HEK293T (cell line): ENCODE data around the gene RHOJ.
"Not testable (repeated sequence)": the region's sequence is repeated elsewhere in the genome, so short reads cannot be mapped to it uniquely, and the experiment has no call there.

ENCODE experiments used
- CTCF ChIA-PET: fragments of 350-600 bp; formaldehyde crosslinking; extraction: SDS; loops from one replicate; lab custom pipeline; 2021; ENCODE audit warnings: antibody characterized with exemption, inconsistent platforms; lab: Yijun Ruan, JAX
- POLR2A ChIA-PET: fragments of 350-600 bp; formaldehyde crosslinking; extraction: SDS; loops from one replicate; lab custom pipeline; 2020; ENCODE audit warnings: antibody characterized with exemption, inconsistent platforms; lab: Yijun Ruan, JAX
- DNase-seq: peaks from one replicate; pipeline ENCODE4 v3.0.0; 2012; ENCODE audit warnings: mixed read lengths; ENCODE audit errors: extremely low spot score
- ARNT ChIP-seq: fragments of 450-650 bp; IDR thresholded peaks from 2 replicates; pipeline ENCODE4 v1.6.1; 2017; ENCODE audit warnings: mild to moderate bottlenecking
- BHLHE40 ChIP-seq: fragments of 450-650 bp; IDR thresholded peaks from 2 replicates; pipeline ENCODE4 v1.6.1; 2016; ENCODE audit warnings: mild to moderate bottlenecking, moderate library complexity, borderline replicate concordance
- CTBP1 ChIP-seq: fragments of 450-650 bp; IDR thresholded peaks from 2 replicates; pipeline ENCODE4 v1.6.1; 2016; ENCODE audit warnings: borderline replicate concordance
- ELF4 ChIP-seq: fragments of 450-650 bp; IDR thresholded peaks from 2 replicates; pipeline ENCODE4 v1.6.1; 2017; ENCODE audit warnings: antibody characterized with exemption
- FOXA1 ChIP-seq: fragments of 450-650 bp; IDR thresholded peaks from 2 replicates; pipeline ENCODE4 v1.6.1; 2016; ENCODE audit warnings: mild to moderate bottlenecking
- FOXK2 ChIP-seq: fragments of 450-650 bp; IDR thresholded peaks from 2 replicates; pipeline ENCODE4 v1.6.1; 2016; ENCODE audit warnings: mild to moderate bottlenecking
- FOXM1 ChIP-seq: fragments of 450-650 bp; IDR thresholded peaks from 2 replicates; pipeline ENCODE4 v1.6.1; 2017; ENCODE audit warnings: mild to moderate bottlenecking, borderline replicate concordance
- HDGF ChIP-seq: fragments of 450-650 bp; IDR thresholded peaks from 2 replicates; pipeline ENCODE4 v1.6.1; 2017; ENCODE audit warnings: antibody characterized with exemption, borderline replicate concordance
- L3MBTL2 ChIP-seq: fragments of 450-650 bp; conservative IDR thresholded peaks from 2 replicates; pipeline ENCODE4 v1.6.1; 2016; ENCODE audit warnings: mild to moderate bottlenecking
- LEF1 ChIP-seq: fragments of 450-650 bp; IDR thresholded peaks from 2 replicates; pipeline ENCODE4 v1.6.1; 2017; ENCODE audit warnings: mild to moderate bottlenecking, borderline replicate concordance
- NFRKB ChIP-seq: fragments of 450-650 bp; IDR thresholded peaks from 2 replicates; pipeline ENCODE4 v1.6.1; 2016; ENCODE audit warnings: mild to moderate bottlenecking, moderate library complexity
- SP1 ChIP-seq: fragments of 450-650 bp; IDR thresholded peaks from 2 replicates; pipeline ENCODE4 v1.6.1; 2017
- SUZ12 ChIP-seq: fragments of 450-650 bp; IDR thresholded peaks from 2 replicates; pipeline ENCODE4 v1.6.1; 2016; ENCODE audit warnings: mild to moderate bottlenecking
- TARDBP ChIP-seq: fragments of 450-650 bp; IDR thresholded peaks from 2 replicates; pipeline ENCODE4 v1.6.1; 2016
- ZNF384 ChIP-seq: fragments of 450-650 bp; IDR thresholded peaks from 2 replicates; pipeline ENCODE4 v1.6.1; 2016
- TF ChIP-seq, protein P1 (sequence below): fragments of 450-650 bp; IDR thresholded peaks from 2 replicates; pipeline ENCODE4 v1.6.1; 2016

The RHOJ gene

DNA sequence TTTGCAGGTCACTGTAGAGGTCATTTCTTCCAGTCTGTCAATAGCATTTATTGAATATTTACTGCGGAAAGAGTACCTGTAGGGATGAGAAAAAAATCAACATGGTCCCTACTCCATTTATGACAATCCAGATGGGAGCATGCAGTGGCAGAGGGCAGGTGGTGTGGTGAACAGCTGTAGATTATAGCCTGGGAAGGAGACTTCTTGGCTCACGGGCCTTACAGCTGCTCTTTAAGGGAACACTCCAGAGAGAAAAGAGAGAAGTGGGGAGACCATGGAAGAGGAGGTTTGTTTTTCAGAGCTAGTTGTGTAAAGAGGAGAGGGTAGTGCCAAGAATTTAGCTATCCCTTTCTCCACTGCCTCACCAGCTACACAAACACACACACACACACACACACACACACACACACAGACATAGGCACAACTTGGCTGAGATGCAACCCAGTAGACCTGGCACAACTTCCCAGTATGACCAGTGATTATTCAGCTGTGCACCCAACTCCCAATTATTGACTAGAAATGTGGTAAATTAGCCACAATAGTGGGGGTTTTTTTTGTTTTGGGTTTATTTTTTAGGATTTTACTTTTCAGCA lies 73.4 kb downstream of the RHOJ start:
- POLR2A ChIA-PET: no interaction called here
- DNase-seq: no peak
- CTCF ChIA-PET: interaction anchor here (0.6 to 1.2 kb wide), 6 partner anchors 31 to 1164 kb away, joined by 3 to 7 read pairs (median 4); no protein-coding TSS in a partner anchor
- TF ChIP-seq, protein P1, sequence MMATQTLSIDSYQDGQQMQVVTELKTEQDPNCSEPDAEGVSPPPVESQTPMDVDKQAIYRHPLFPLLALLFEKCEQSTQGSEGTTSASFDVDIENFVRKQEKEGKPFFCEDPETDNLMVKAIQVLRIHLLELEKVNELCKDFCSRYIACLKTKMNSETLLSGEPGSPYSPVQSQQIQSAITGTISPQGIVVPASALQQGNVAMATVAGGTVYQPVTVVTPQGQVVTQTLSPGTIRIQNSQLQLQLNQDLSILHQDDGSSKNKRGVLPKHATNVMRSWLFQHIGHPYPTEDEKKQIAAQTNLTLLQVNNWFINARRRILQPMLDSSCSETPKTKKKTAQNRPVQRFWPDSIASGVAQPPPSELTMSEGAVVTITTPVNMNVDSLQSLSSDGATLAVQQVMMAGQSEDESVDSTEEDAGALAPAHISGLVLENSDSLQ: no peak
- TF ChIP-seq LEF1 (no peak), L3MBTL2 (no peak), TARDBP (no peak), SUZ12 (no peak)

DNA sequence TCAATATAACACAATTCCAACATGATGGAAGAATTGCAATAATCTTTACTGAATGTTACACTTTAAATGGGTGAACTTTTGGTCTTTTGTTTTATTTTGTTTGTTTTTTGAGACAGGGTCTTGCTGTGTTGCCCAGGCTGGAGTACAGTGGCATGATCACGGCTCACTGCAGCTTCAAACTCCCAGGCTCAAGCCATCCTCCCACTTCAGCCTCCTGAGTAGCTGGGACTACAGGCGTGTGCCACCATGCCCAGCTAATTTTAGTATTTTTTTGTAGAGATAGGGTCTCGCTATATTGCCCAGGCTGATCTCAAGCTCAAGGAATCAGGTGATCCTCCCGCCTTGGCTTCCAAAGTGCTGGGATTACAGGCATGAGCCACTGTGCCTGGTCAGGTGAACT lies 75.7 kb downstream of the RHOJ start:
- DNase-seq, CTCF ChIA-PET, POLR2A ChIA-PET: not testable (repeated sequence)

DNA sequence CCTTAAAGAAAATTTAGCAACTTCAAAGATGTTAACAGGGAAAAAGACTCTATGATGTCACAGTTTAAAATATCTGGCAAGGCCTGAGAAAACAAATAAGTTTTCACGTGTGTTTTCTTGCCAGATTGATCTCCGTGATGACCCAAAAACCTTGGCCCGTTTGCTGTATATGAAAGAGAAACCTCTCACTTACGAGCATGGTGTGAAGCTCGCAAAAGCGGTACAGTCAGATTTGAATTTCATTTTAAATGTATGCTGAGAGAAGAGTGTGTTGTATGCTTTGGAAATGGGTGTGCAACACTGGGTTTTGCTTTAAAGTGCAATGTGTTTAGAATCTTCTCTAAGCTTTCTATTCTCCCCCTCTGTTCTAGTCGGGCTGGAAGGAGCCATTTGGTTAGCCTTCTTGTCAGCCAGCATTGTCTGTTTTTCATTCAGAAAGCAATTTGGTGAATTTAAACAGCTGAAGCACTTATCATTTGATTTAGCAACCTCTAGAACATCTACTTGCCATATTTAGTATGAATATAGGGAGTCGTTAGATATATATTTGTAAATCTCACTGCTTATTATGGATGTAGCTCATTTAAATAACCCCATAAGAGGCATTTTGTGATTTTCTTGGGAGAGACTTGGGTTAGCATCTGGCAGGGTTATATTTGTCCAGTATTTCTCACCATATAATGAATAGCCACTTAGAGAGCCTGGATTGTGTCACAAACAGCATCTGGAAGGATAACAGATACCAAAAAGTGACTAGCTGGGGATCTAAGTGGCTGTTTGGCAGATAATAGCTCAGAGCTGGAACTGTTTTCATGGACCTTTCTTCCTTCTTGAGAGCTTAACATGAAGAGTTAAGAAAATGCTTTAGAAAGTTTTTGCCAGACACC lies 79.0 kb downstream of the RHOJ start:
- TF ChIP-seq ELF4: no peak
- ChIA-PET CTCF (interaction anchor here (1.1 kb wide), 1 partner anchor 109 kb away, joined by 3 read pairs; no protein-coding TSS in a partner anchor), POLR2A (no interaction called here)
- DNase-seq: no peak

DNA sequence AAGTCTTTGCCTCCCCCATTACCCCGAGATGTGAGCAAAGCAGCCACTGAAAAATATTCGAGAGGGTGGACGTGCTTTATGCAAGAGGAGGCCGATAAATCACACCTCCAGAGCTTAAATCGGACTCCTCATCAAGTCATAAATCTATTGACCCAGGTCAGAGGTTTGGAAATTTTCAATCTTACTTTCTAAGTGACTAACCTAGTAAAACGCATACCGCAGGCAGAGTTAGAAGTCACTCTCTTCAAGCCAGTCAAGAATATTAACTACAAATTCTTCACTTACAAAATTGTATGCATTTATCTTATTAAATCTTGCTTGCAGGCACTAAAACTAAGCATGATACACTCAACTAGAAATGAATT lies 79.6 kb downstream of the RHOJ start:
- POLR2A ChIA-PET: no interaction called here
- no peak for TF ChIP-seq L3MBTL2
- CTCF ChIA-PET: interaction anchor here (0.9 kb wide), 1 partner anchor 8 kb away, joined by 3 read pairs; no protein-coding TSS in a partner anchor

DNA sequence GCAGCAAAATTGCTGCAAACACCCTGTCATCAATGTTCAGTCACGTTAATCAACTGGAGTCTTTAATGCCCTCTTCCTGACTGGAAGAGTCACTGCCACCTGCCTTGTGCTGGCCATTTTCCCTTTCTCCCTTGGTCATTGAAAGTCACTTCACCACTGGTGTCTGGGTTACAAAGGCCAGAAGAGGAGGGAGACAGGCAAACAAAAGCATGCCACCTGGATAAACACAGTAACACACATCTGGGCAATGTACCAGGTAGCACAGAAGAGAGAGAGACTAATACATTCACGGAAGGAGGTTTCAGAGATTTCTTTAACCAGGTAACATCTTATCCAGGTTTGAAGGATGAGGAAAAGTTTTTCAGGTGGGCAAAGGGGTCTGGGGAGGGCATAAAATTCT lies 81.8 kb downstream of the RHOJ start:
- DNase-seq: no peak
- TF ChIP-seq CTBP1 (no peak), L3MBTL2 (no peak), BHLHE40 (no peak), SP1 (no peak), ARNT (no peak), TARDBP (no peak), ZNF384 (no peak), FOXK2 (no peak), HDGF (no peak), SUZ12 (no peak), ELF4 (no peak), NFRKB (no peak), FOXM1 (no peak), LEF1 (no peak)
- ChIA-PET POLR2A (no interaction called here), CTCF (no interaction called here)

More for the DNA sequence above, 79.6 kb downstream of the RHOJ start:
- DNase-seq: no peak

DNA sequence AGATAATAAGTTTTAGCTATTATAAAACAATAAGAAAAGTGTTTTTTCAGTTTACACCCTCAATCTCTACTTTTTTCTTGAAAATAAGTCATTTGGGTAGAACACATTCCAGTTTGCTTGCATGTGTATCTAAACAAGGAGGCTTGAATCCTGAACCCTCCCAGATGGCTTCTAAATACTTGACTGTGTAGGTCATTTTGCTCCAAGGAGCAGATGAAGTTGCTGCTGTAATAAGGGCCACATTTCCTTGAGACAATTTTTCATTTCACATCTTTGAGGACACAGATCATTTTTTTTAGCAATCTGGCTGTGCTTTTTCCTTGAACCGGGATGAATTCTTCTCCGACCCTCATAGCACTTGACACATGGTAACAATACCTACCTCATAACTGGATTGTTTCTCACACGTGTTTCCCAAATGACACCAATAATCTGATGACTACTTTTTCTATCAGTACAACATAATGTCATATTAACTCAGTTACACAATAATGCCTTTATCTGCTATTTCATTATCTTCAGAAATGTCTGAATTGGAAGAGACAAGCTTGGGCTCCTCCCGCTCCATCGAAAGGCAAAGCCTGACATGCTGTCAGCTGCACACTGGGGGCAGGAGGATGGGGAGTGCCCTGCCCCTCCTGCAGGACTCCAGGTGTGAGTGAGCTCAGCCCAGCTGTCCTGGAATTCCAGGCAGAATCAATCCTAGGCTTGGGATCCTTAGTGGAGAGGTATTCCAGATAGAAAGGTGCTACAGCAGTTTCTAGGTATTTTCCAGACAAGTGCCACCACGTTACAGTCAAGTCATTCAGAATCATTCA lies 83.6 kb downstream of the RHOJ start:
- no peak for DNase-seq
- ChIA-PET CTCF (no interaction called here), POLR2A (no interaction called here)
- TF ChIP-seq FOXK2 (no peak), BHLHE40 (no peak), ELF4 (no peak), ZNF384 (no peak), FOXM1 (no peak)
- TF ChIP-seq, protein P1: no peak

DNA sequence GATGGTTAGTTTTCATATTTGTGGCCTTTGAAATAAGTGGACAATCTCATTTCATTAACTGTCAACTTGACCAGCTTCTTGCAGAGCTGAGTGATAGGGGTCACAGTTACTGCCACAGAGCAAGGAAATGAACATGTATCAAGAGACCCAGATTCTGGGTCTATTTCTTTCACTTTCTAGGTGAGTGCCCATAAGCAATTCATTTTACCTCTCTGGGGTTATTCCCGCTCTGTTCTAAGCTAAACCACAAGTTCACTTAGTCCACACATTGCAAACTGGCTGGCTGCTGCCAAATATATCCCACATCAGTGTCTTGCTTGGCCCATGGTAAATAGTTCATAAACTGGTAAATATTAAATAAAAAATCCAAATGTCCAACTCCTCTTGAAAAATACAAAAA lies 84.6 kb downstream of the RHOJ start:
- no peak for DNase-seq
- TF ChIP-seq L3MBTL2 (no peak), SP1 (no peak), BHLHE40 (no peak), CTBP1 (no peak), FOXA1 (no peak), FOXM1 (no peak), HDGF (no peak), ELF4 (no peak), SUZ12 (no peak), ARNT (no peak)
- CTCF ChIA-PET: no interaction called here
- POLR2A ChIA-PET: no interaction called here
